Esophagus muscularis mucosa (tissue), 4 donors: ENCODE data around the gene F7. TPM values are rescaled to one million over a fixed set of nuclear protein-coding genes. Genes with fewer than 3 reads are reported as not detected.
A peak's percentile ranks its signal among the peaks of the same experiment; 100 is the strongest.

Source experiments
- DNase-seq: peaks from one replicate; pipeline ENCODE4 v3.0.0-alpha.2; 2017; ENCODE audit errors: extremely low spot score
- H3K27ac ChIP-seq, 4 donors: fragments of 200-600 bp; sonication (generic); replicated peaks in 1 of 4; 1 replicate in 3 of 4; 2 replicates in 1 of 4; pipeline ENCODE4 v1.5.1; 2016 to 2019; ENCODE audit warnings: mild to moderate bottlenecking in 1 of 4
- H3K27me3 ChIP-seq, 4 donors: fragments of 200-600 bp; sonication (generic); one replicate each; pipeline versions ENCODE4 v1.5.1 to v1.6.0; 2016 to 2019
- H3K36me3 ChIP-seq, 4 donors: fragments of 200-600 bp; sonication (generic); one replicate each; pipeline ENCODE4 v1.5.1; 2016 to 2019
- H3K4me1 ChIP-seq, 4 donors: fragments of 200-600 bp; sonication (generic); one replicate each; pipeline ENCODE4 v1.5.1; 2016 to 2019
- H3K4me3 ChIP-seq, 4 donors: fragments of 200-600 bp; sonication (generic); 1 replicate in 2 of 4; 2 replicates in 2 of 4; pipeline ENCODE4 v1.5.1; 2016 to 2019; ENCODE audit warnings: mild to moderate bottlenecking in 4 of 4, moderate library complexity in 1 of 4
- H3K9me3 ChIP-seq, 4 donors: fragments of 200-600 bp; sonication (generic); 1 replicate in 3 of 4; 2 replicates in 1 of 4; pipeline ENCODE4 v1.5.1; 2016 to 2019
- EP300 ChIP-seq: sonication (generic); formaldehyde crosslinking; IDR thresholded peaks from one replicate; pipeline ENCODE4 v1.6.1; 2017; ENCODE audit warnings: antibody characterized with exemption
- POLR2A ChIP-seq: fragments of 450-650 bp; IDR thresholded peaks from one replicate; pipeline ENCODE4 v1.6.1; 2017; ENCODE audit warnings: antibody characterized with exemption, moderate library complexity, mild to moderate bottlenecking, low read depth
- POLR2AphosphoS5 ChIP-seq, 2 donors: sonication (generic); formaldehyde crosslinking; IDR thresholded peaks; one replicate each; pipeline ENCODE4 v1.6.1; 2017; ENCODE audit warnings: antibody characterized with exemption in 2 of 2
- WGBS: methylation state at CpG from one replicate; pipeline ENCODE4 v1.1.5; 2018; 5-methylcytosine and 5-hydroxymethylcytosine counted together
- intact Hi-C: fragments of 100-400 bp; cut with DNase I; formaldehyde crosslinking; loops from one replicate; pipeline ENCODE4 v1.15.1; 2023
- total RNA-seq, 4 donors: library from RNA; depleted of rRNA; stranded (reverse); fragments of >200 nt; gene quantifications; one replicate each; pipeline versions ENCODE4 v1.1.0 to v1.2.1, GENCODE V29; 2016
- TF ChIP-seq, protein P1 (sequence below), 3 experiments: fragments of 200-600 bp in 2 of 3; fragments of 450-650 bp in 1 of 3; sonication (generic) in 2 of 3; IDR thresholded peaks; one replicate each; pipeline ENCODE4 v1.5.1; 2017 to 2019; ENCODE audit warnings: antibody characterized with exemption in 3 of 3, mild to moderate bottlenecking in 2 of 3, moderate library complexity in 1 of 3

Gene F7
- total RNA-seq, 4 donors from 2014 or later, result 0.66 to 1.6 TPM; not detected in 2

DNA sequence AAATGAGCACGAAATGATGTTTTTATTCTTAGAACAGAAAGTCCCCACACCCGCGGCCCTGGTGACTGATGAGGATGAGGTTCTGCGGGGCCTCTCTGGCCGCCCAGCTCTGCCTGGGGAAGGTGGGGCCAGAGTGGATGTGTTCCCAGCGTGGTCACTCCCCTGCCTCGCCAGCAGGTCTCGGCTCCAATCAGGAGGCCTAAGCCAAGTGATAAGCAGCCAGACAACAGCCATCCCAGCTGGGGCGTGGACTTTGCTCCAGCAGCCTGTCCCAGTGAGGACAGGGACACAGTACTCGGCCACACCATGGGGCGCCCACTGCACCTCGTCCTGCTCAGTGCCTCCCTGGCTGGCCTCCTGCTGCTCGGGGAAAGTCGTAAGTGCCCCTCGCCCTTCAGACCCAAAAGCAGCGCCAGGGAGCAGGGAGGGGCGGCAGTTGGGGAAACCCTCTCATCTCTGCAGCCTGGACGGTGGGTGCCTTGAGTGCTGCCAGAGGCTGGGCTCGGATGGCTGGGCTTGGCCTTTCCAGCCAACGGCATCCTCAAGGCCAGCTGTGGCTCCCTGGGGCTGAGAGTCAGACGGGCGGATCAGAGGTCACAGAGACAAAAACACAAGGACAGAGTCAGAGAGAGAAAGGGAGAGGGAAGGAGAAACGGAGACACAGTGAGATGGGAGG lies 17.1 kb downstream of the F7 start, which contains the start of gene F10:
F10 (plus strand) TSS at position 250 of the 676 bp plus-strand sequence; CDS start at position 307, 57 bp downstream.
- Histone ChIP-seq H3K4me3 (peak within 1 kb of the TSS; percentile 28 to 46 (median 34)), H3K27me3 (peaks cover 0 to 13% (median 0%) of the 10 kb centered on the region in 4 donors), H3K9me3 (no peaks in the 10 kb centered on the region), H3K36me3 (no peaks in the 10 kb centered on the region), H3K4me1 (peaks cover 0 to 18% (median 5%) of the 10 kb centered on the region in 4 donors), H3K27ac (peak within 1 kb of the TSS; percentile 31 to 62 (median 36))
- TF ChIP-seq EP300, result no peak
- TF ChIP-seq POLR2AphosphoS5 (IDR thresholded peaks at IDR 0.05), result peak; percentile 31 to 41
- no peak for DNase-seq
- WGBS, result 50% methylated on average over 12 of the region's 23 CpGs
- intact Hi-C loops, result no loop called here

DNA sequence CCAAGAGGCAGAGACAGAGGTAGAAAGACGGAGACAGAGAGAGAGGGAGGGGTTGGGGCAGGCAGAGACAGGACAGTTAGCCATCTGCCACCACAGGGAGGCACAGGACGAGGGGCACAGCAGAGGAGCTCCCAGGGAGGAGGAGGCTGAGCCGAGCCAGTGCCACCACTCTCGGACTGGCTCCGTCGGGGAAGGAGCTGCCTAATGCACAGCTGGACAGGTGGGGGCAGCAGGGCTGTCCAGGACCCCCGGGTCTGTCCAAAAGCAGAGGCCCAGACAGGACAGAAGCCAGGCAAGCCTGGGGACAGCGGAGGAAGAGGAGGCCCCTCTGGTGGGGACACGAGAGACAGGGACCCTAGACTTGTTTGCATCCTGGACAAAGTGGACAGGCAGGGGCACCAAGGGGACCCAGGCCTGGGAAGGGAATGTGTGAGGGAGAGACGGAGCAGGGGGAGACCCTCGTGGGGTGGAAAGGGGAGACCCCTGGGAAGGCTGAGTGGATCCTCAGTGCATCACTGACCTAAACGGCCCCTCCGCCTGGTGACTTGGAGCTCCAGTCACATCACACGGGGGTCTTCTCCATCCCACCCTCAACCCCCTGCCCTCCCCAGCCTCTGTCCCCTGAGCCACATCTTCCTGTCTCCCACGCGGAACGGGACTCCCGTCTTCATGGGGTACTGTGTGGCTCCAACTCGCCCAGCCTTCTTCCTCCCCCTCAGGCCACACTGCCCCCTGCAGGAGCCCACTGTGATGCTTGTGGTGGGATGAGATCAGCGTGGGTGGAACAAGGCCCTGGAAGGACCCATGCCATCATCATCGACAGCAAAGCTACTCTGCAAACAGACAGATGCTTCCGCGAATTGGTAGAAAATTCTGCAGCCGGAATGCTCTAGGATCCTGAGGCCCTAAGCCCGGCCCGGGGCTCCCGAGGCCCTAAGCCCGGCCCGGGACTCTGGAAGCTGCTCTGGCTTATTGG lies 17.9 kb downstream of the F7 start:
- Histone ChIP-seq H3K27me3 (peaks cover 0 to 8% (median 0%) of the 10 kb centered on the region in 4 donors), H3K9me3 (no peaks in the 10 kb centered on the region), H3K27ac (peak overlapping the region in 3 of 4 donors; percentile 32 to 62 (median 40)), H3K4me1 (peaks cover 0 to 18% (median 5%) of the 10 kb centered on the region in 4 donors), H3K4me3 (peak overlapping the region; percentile 28 to 46 (median 34)), H3K36me3 (no peaks in the 10 kb centered on the region)
- intact Hi-C loops, result no loop called here
- TF ChIP-seq POLR2A (no peak), EP300 (no peak), POLR2AphosphoS5 (IDR thresholded peaks at IDR 0.05) (no peak)
- TF ChIP-seq, protein P1, sequence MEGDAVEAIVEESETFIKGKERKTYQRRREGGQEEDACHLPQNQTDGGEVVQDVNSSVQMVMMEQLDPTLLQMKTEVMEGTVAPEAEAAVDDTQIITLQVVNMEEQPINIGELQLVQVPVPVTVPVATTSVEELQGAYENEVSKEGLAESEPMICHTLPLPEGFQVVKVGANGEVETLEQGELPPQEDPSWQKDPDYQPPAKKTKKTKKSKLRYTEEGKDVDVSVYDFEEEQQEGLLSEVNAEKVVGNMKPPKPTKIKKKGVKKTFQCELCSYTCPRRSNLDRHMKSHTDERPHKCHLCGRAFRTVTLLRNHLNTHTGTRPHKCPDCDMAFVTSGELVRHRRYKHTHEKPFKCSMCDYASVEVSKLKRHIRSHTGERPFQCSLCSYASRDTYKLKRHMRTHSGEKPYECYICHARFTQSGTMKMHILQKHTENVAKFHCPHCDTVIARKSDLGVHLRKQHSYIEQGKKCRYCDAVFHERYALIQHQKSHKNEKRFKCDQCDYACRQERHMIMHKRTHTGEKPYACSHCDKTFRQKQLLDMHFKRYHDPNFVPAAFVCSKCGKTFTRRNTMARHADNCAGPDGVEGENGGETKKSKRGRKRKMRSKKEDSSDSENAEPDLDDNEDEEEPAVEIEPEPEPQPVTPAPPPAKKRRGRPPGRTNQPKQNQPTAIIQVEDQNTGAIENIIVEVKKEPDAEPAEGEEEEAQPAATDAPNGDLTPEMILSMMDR (IDR thresholded peaks at IDR 0.05), result no peak
- WGBS, result 84% methylated on average over 25 of the region's 29 CpGs
- no peak for DNase-seq

DNA sequence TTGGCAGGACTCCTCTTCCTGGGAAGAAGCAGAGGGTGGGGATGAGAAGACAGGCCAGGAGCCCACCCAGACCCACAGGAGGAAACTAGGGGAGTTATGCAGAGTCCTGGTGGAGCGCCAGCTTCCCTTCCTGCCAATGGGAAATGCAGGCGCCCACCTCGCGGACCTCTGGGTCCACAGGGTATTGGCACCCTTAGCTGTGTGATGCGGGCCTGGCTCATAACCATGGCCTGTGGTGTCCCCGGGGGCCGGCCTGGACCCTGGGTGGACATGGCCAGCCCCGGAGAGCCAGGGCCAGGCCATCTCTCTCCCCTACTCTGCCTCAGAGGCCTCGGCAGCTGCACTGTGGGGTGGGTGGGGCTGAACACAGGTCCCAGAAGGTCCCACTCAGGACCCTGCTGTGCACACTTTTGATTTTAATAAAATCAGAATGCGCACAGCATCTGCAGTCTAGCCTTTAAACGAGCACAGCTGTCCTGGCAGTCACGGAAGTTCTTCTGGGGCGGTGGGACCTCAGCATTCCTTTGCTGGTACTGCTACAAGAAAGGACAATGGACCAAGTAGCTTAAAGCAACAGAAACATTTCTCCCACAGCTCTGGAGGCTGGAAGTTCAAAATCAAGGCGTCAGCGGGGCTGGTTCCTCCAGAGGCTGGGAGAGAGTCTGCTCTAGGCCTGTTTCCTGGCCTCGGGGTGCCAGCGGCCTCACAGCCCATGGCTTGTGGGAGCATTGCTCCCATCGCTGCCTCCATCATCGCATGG lies 18.8 kb downstream of the F7 start:
- no peak overlapping the region for H3K4me3 ChIP-seq
- DNase-seq, result no peak
- peaks cover 0 to 18% (median 7%) of the 10 kb centered on the region in 4 donors for H3K4me1 ChIP-seq
- no peaks in the 10 kb centered on the region for H3K36me3 ChIP-seq
- intact Hi-C loops, result no loop called here
- peaks cover 0 to 9% (median 0%) of the 10 kb centered on the region in 4 donors for H3K27me3 ChIP-seq
- H3K27ac ChIP-seq, result no peak overlapping the region
- H3K9me3 ChIP-seq, result no peaks in the 10 kb centered on the region
- WGBS, result 98% methylated on average over 10 of the region's 19 CpGs
- TF ChIP-seq POLR2AphosphoS5 (IDR thresholded peaks at IDR 0.05) (no peak), POLR2A (no peak), EP300 (no peak)
- TF ChIP-seq, protein P1 (IDR thresholded peaks at IDR 0.05), result no peak

DNA sequence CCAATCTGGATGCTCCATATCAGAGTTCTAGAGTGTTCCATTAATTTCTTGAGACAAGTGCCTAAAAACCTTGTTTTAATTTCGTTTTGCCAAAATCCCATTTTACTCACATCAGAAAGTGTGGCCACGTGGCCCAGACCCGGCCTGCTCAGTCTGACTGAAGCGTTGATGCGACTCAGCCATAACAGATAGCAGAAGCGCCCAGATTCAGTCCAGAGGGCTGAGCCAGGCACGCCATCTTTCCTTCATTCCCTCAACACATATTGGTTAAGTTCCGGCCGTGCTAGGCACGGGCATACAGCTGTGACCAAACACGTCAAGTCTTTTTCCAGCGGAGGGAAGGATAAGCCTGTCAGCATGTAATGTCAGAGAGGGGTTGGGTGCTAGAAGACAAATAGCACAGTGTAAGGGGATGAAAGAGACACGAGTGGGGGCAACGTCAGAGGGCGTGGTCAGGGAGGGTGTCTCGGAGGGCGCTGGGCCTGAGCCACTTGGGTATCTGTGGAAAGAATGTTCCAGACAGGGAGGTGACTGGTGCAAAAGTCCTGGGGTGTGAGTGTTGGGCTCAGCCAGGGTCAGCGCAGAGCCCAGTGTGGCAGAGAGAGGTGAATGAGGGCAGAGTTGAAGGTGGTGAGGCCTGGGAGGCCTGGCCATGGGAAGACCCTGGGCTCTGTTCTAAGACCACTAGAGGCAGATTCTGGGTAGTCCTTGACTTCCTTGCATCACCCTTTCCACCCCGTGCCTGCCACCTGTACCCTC lies 20.1 kb downstream of the F7 start:
- H3K9me3 ChIP-seq, result no peaks in the 10 kb centered on the region
- H3K27me3 ChIP-seq, result peaks cover 0 to 22% (median 2%) of the 10 kb centered on the region in 4 donors
- no peaks in the 10 kb centered on the region for H3K36me3 ChIP-seq
- intact Hi-C loops, result no loop called here
- WGBS, result 89% methylated on average over 18 of the region's 19 CpGs
- H3K4me1 ChIP-seq, result peaks cover 0 to 26% (median 17%) of the 10 kb centered on the region in 4 donors
- no peak for DNase-seq
- H3K4me3 ChIP-seq, result no peak overlapping the region
- TF ChIP-seq EP300 (no peak), POLR2A (no peak), POLR2AphosphoS5 (IDR thresholded peaks at IDR 0.05) (no peak)
- TF ChIP-seq, protein P1 (IDR thresholded peaks at IDR 0.05), result no peak
- H3K27ac ChIP-seq, result no peak overlapping the region
